Measurements from ENCODE around the gene BRD2. TPM values are rescaled to one million over a fixed set of nuclear protein-coding genes. Genes with fewer than 3 reads are reported as not detected.
A peak's percentile ranks its signal among the peaks of the same experiment; 100 is the strongest.
"Not testable (repeated sequence)": the region's sequence is repeated elsewhere in the genome, so short reads cannot be mapped to it uniquely, and the experiment has no call there.

BRD2 gene
- total RNA-seq, 2 experiments from 2014 or later: 334 to 383 TPM

DNA sequence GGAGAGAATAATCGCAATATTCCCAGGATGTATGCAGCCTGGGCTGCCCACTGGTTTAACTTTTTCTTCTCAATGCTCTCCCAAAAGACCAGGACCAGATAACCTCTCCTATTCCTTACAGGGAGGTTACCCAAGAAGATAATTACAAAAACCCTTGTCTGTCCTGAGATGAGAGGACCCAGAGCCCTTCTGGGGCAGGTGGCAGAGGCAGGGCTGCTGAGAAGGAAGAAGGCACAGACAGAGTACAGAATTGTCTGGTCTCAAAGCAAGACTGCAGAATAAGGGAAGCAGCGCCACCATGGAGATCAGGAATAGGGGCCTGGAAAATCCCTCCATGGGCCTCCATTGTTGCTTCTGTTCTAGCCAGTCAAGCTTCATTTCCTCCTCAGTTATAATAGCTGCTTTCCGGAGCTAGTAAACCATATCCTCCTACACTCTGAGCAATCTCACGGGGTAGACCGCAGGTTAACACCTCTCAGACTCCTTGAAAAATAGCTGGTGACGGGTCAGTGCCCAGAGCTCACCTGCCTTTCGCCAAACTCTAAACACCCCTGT is 27.1 kb upstream of the BRD2 start:
- DNase-seq: peak; percentile 60
- peaks cover 6% of the 10 kb centered on the region for H3K9me3 Mint-ChIP-seq
- H3K4me1 Mint-ChIP-seq: peaks cover 64% of the 10 kb centered on the region

DNA sequence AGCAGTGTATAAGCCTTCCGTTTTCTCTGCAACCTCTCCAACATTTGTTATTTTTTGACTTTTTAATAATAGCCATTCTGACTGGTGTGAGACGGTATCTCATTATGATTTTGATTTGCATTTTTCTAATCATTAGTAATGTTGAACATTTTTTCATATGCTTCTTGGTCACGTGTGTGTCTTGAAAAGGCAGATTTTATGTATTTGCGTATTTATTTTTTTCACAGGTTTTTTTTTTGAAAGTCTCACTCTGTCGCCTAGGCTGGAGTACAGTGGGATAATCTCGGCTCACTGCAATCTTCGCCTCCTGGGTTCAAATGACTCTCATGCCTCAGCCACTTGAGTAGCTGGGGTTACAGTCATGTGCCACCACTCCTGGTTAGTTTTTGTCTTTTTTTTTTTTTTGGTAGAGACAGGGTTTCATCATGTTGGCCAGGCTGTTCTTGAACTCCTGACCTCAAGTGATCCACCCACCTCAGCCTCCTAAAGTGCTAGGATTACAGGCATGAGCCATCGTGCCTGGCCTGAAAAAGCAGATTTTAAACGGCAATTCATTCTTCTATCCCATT is 25.8 kb upstream of the BRD2 start:
- H3K27ac Mint-ChIP-seq; DNase-seq; H3K27me3 Mint-ChIP-seq; POLR2A ChIA-PET; H3K36me3 Mint-ChIP-seq (ENCODE audit: low read depth); H3K4me3 Mint-ChIP-seq; H3K9me3 Mint-ChIP-seq: not testable (repeated sequence)
- CTCF ChIA-PET: interaction anchor here (0.6 to 7.4 kb wide), 13 partner anchors 9 to 329 kb away, joined by 3 to 71 read pairs (median 4); partner anchors contain the start of genes HLA-DMA and TAP2
- H3K4me1 Mint-ChIP-seq: peaks cover 67% of the 10 kb centered on the region

More for the DNA sequence above, 27.1 kb upstream of the BRD2 start:
- Mint-ChIP-seq H3K27ac (peak overlapping the region; percentile 97), H3K4me3 (peak overlapping the region; percentile 77), H3K27me3 (no peaks in the 10 kb centered on the region), H3K36me3 (ENCODE audit: low read depth) (peaks cover 9% of the 10 kb centered on the region)
- ChIA-PET CTCF (interaction anchor here (0.6 to 7.4 kb wide), 13 partner anchors 8 to 103 kb away, joined by 3 to 71 read pairs (median 4); partner anchors contain the start of genes HLA-DMA and TAP2), POLR2A (interaction anchor here (1.0 to 1.9 kb wide), 2 partner anchors 21 to 31 kb away, joined by 4 to 16 read pairs; no protein-coding TSS in a partner anchor)

DNA sequence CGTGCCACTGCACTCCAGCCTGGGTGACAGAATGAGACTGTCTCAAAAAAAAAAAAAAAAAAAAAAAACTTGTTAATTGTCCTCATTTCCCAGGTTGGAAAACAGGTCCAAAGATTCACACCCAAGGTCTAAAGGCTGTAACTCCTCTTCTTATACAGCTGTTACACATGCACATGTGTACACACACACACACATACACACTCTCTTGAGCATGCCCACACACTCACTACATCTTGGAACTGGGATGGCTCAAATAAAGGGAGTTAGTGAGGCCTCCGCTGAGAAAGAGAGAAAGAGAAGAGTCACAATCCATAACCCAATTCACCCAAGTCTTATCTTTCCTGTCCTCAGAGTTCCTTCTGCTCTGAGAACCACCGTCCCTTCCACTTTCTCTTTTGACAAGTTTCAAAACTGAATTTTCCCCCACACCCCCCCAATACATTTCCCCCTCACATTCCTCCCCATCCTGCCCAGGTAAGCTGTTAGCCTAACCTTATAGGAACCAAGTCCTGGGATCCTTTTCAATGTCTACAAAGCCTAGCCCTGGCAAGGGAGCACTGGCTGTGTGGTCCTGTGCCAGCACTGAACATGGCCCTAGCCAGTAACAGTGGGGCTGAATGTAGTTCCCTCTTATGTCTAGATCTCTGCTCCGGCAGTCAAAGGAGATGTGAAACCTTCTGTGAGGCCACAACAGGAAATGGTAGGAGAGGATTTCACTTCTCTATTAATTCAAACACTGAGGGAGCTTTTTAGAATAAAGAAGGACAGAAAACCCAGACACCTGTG is 24.3 kb upstream of the BRD2 start:
- Mint-ChIP-seq H3K27ac (peak overlapping the region; percentile 93), H3K4me1 (peaks cover 65% of the 10 kb centered on the region), H3K36me3 (ENCODE audit: low read depth) (peaks cover 4% of the 10 kb centered on the region), H3K9me3 (peaks cover 6% of the 10 kb centered on the region), H3K4me3 (peak overlapping the region; percentile 74), H3K27me3 (no peaks in the 10 kb centered on the region)
- peak; percentile 64 for DNase-seq
- CTCF ChIA-PET: interaction anchor here (0.6 to 7.4 kb wide), 8 partner anchors 10 to 113 kb away, joined by 3 to 71 read pairs (median 4); partner anchors contain the start of genes HLA-DMA and TAP2
- POLR2A ChIA-PET: interaction anchor here (0.7 to 1.3 kb wide), 3 partner anchors 28 to 105 kb away, joined by 3 to 8 read pairs (median 4); partner anchors contain the start of gene TAP2

DNA sequence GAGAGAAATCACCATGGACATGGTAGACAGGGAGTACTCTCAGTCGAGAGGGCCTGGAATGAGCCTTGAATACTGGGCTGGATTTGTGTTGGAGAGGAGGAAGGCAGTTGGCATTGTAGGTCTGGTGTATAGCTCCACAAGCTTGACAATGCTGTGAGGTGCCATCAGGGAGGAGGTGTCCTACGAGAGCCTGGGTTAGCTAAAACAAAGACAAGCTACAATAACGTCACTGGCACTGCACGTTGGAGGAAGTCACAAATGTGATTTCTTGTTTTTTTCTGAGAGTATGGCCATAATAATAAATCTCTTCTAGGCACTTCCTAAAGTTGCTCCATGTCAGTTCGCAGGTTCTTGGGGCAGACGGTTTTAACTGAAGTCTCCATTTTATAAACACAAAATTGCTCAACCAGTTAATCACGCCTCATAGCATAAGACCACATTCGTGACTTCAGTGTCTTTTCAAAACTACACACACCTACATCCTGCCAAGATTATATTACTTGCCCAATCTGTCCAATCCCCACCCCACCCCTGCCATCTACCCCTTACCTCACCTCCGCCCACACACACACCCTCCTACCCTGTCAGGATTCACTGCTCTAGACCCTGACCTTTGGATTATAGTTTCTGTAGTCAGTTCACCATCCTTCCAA is 23.2 kb upstream of the BRD2 start:
- Mint-ChIP-seq H3K27me3 (no peaks in the 10 kb centered on the region), H3K9me3 (peaks cover 6% of the 10 kb centered on the region), H3K27ac (peak overlapping the region; percentile 33), H3K4me1 (peaks cover 72% of the 10 kb centered on the region), H3K4me3 (no peak overlapping the region), H3K36me3 (ENCODE audit: low read depth) (peaks cover 7% of the 10 kb centered on the region)
- no peak for DNase-seq
- CTCF ChIA-PET: interaction anchor here (2.3 to 7.4 kb wide), 3 partner anchors 8 to 39 kb away, joined by 10 to 71 read pairs (median 19); partner anchors contain the start of gene HLA-DMA
- POLR2A ChIA-PET: interaction anchor here (1.2 to 1.3 kb wide), 2 partner anchors 27 to 106 kb away, joined by 4 to 8 read pairs; partner anchors contain the start of gene TAP2

DNA sequence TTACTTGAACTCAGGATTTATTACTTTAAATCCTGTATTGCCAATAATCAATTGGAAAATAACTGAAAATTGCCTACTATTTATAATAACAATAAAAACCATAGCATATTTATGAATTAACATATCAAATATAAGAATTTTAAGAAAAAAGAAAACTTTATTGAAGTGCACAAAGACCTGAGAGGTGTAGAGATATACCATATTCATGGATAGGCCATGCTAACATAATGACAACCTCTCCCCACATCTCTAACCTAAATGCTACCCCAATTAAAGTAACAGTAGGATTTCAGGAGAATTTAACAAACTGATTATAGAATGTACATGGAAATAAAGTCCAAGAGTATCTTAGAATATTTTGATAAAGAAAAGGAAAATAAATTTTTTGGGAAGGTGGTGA is 22.4 kb upstream of the BRD2 start:
- CTCF ChIA-PET: no interaction called here
- no peak overlapping the region for H3K4me3 Mint-ChIP-seq
- peaks cover 67% of the 10 kb centered on the region for H3K4me1 Mint-ChIP-seq
- no peak for DNase-seq
- no peaks in the 10 kb centered on the region for H3K27me3 Mint-ChIP-seq
- H3K27ac Mint-ChIP-seq: no peak overlapping the region
- peaks cover 7% of the 10 kb centered on the region for H3K36me3 Mint-ChIP-seq (ENCODE audit: low read depth)
- POLR2A ChIA-PET: no interaction called here
- H3K9me3 Mint-ChIP-seq: peaks cover 6% of the 10 kb centered on the region

DNA sequence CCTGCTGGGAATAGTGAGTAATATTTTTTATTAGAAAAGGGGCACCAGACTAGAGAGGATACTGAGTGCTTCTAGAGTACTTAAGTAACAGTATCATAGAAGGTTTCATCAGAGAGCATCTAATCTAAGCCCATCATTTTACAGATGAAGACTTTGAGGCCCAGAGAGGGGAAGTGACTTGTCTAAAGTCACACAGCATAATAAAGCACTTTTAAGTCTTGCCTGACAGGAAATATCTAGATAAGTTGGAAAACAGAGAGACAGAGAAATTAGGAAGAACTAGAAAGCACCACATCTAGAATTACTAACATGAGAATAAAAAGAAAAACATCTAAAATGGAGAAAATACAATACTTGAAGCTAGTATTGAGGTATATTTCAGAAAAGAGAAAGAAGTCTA is 21.5 kb upstream of the BRD2 start:
- no peaks in the 10 kb centered on the region for H3K27me3 Mint-ChIP-seq
- no peak for DNase-seq
- H3K27ac Mint-ChIP-seq: no peak overlapping the region
- H3K4me3 Mint-ChIP-seq: no peak overlapping the region
- ChIA-PET CTCF (interaction anchor here (1.1 to 1.7 kb wide), 3 partner anchors 9 to 108 kb away, joined by 4 to 8 read pairs (median 4); partner anchors contain the start of gene TAP2), POLR2A (no interaction called here)
- peaks cover 6% of the 10 kb centered on the region for H3K9me3 Mint-ChIP-seq
- H3K36me3 Mint-ChIP-seq (ENCODE audit: low read depth): peaks cover 7% of the 10 kb centered on the region
- peaks cover 59% of the 10 kb centered on the region for H3K4me1 Mint-ChIP-seq

DNA sequence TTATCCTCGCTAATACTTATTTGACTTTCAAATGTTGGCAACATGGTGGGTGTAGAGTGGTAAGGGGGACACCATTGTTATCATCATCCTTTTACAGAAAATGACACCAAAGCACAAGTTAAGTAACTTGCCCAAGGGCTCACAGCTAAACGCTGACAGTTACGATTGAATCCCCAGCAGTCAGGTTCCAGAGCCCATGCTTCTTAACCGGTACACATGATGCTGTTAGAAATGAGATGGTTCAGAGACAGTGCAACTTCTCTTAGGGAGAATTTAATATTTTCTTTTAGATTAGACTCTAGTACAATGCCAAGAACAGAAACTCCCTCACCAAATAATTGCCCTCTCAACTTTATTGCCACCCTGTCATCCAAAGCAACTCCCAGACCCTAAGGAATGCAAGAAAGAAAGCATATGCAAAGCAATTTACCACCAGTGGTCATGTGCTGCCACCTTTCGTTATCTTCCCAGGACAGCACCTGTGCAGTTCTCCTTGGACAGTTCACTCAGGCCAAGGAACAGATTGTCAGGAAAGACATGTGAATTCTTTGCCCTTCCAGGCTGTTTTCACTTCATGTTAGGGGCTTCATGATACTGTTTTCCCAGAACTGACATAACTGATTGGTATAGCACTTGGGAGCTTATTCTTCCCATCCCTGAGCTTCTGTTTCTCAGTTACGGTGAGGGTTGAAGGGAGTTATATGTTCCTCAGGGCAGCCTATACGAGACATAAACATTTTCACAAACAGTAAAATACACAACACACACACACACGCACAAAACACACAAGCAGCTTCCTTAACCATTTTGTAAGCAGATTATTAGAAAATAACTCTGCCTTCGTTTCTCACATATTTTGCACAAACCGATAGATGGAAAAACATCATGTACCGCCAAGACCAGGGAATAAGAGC is 20.6 kb upstream of the BRD2 start:
- Mint-ChIP-seq H3K9me3 (peaks cover 6% of the 10 kb centered on the region), H3K36me3 (ENCODE audit: low read depth) (peaks cover 7% of the 10 kb centered on the region), H3K4me3 (no peak overlapping the region), H3K27ac (no peak overlapping the region), H3K4me1 (peaks cover 59% of the 10 kb centered on the region), H3K27me3 (no peaks in the 10 kb centered on the region)
- DNase-seq: peak; percentile 50
- ChIA-PET CTCF (interaction anchor here (0.5 to 1.7 kb wide), 6 partner anchors 8 to 679 kb away, joined by 3 to 8 read pairs (median 4); partner anchors contain the start of gene TAP2), POLR2A (no interaction called here)

DNA sequence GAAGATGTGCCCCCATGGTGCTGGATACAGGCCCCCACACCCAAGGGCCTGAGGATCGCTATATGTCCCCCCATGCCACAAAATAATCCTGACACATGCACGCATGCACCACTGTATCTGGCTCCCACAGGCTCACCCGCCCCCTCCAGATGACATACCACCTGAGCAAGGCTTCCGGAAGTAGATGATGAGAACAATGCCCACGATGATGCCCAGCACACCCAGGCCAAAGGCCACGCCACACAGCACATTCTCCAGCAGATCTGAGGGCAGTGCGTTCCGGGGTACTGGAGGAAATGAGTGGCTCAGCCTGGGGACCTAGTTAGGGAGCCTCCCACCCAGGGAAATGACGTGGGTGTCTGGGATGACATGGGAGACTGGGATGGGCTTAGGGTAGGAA is 19.3 kb upstream of the BRD2 start:
- DNase-seq: no peak
- no peaks in the 10 kb centered on the region for H3K27me3 Mint-ChIP-seq
- no peak overlapping the region for H3K27ac Mint-ChIP-seq
- no peak overlapping the region for H3K4me3 Mint-ChIP-seq
- H3K4me1 Mint-ChIP-seq: peaks cover 60% of the 10 kb centered on the region
- ChIA-PET POLR2A (no interaction called here), CTCF (interaction anchor here (2.2 kb wide), 1 partner anchor 15 kb away, joined by 9 read pairs; no protein-coding TSS in a partner anchor)
- peaks cover 6% of the 10 kb centered on the region for H3K9me3 Mint-ChIP-seq
- peaks cover 7% of the 10 kb centered on the region for H3K36me3 Mint-ChIP-seq (ENCODE audit: low read depth)

DNA sequence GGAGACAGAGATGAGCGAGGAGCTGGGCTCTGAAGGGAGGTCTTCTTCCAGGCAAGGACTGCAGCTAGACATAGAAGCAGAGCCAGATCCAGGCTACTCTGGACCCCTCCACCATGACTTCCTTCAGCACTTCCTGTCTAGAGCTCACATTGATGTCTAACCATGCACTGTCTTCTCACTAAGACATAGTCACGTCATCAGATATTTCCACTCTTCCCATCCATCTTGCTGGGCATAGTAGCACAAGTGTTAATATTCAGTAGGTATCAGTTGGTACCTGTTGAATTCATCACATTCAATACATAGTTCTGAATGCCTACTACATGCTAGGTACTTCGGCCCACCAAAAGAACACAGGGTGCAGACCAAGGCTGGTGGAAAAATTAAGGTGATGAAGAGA is 18.4 kb upstream of the BRD2 start:
- Mint-ChIP-seq H3K27me3 (no peaks in the 10 kb centered on the region), H3K9me3 (peaks cover 6% of the 10 kb centered on the region), H3K27ac (peak overlapping the region; percentile 43), H3K4me3 (no peak overlapping the region), H3K36me3 (ENCODE audit: low read depth) (peaks cover 7% of the 10 kb centered on the region), H3K4me1 (peaks cover 59% of the 10 kb centered on the region)
- CTCF ChIA-PET: interaction anchor here (1.0 to 10.6 kb wide), 4 partner anchors 16 to 130 kb away, joined by 3 to 156 read pairs (median 6); partner anchors contain the start of genes BRD2 and TAP2
- DNase-seq: no peak
- POLR2A ChIA-PET: no interaction called here

DNA sequence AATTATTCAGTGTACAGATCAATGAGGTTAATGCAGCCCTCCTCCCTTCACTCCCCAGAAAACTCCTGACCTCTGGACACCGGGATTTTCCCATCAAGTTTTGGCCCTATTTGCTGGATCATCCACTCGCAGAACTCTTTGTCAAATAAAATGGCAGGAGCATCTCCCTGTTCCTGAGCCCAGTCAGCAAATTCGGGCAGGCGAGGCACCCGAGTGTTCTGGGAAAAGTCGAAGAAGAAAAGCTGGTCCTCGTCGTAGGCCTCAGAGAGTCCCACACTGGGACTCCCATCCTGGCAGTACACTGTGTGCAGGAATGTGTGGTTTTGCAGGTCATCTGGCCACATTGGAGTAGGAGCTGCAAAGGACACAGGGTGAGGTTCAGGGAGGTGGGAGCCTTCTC is 17.9 kb upstream of the BRD2 start:
- DNase-seq: no peak
- Mint-ChIP-seq H3K27me3 (no peaks in the 10 kb centered on the region), H3K27ac (no peak overlapping the region), H3K4me1 (peaks cover 59% of the 10 kb centered on the region), H3K4me3 (no peak overlapping the region), H3K9me3 (peaks cover 3% of the 10 kb centered on the region), H3K36me3 (ENCODE audit: low read depth) (peaks cover 6% of the 10 kb centered on the region)
- CTCF ChIA-PET: interaction anchor here (0.5 to 10.6 kb wide), 6 partner anchors 9 to 131 kb away, joined by 3 to 156 read pairs (median 7); partner anchors contain the start of genes BRD2, HLA-DMB and TAP2
- POLR2A ChIA-PET: no interaction called here
